ENCODE measurements around the gene ZC3H12C.

GRCh38 chr11:110094298-110095285 lies 1.4 kb downstream of the ZC3H12C start:
- TF ChIP-seq CTCF (IDR thresholded peaks at IDR 0.05; ENCODE audit: low read length) (no peak), EZH2 (IDR thresholded peaks at IDR 0.05; ENCODE audit: borderline replicate concordance, low read length) (no peak)

Data from OCI-LY1 (cell line).